HUES6 (cell line): ENCODE measurements around the gene LAMA3.
A peak's percentile ranks its signal among the peaks of the same experiment; 100 is the strongest.

ENCODE experiments used
- H3K27ac ChIP-seq: 2 replicates; pipeline ENCODE4 v1.7.0; 2013; ENCODE audit warnings: low read depth, mild to moderate bottlenecking, low read length, inconsistent platforms
- H3K27me3 ChIP-seq: 2 replicates; pipeline ENCODE4 v1.6.1; 2013; ENCODE audit warnings: low read length; ENCODE audit not compliant: control insufficient read depth, insufficient read depth
- H3K36me3 ChIP-seq: 2 replicates; pipeline ENCODE4 v1.6.1; 2013; ENCODE audit warnings: low read length; ENCODE audit not compliant: control insufficient read depth, insufficient read depth
- H3K4me1 ChIP-seq: 2 replicates; pipeline ENCODE4 v1.6.1; 2013; ENCODE audit warnings: low read length; ENCODE audit not compliant: control insufficient read depth, insufficient read depth
- H3K4me3 ChIP-seq: 2 replicates; pipeline ENCODE4 v1.5.1; 2013; ENCODE audit warnings: low read depth, low read length
- H3K9ac ChIP-seq: one replicate; pipeline ENCODE4 v1.6.1; 2013; ENCODE audit warnings: mild to moderate bottlenecking, low read length
- H3K9me3 ChIP-seq: 2 replicates; pipeline ENCODE4 v1.6.1; 2013; ENCODE audit warnings: low read depth, low read length; ENCODE audit not compliant: control insufficient read depth, insufficient read depth

The LAMA3 gene

GRCh38 chr18:23853448-23854195, 164.4 kb downstream of the LAMA3 start:
- Histone ChIP-seq H3K27ac (no peak overlapping the region), H3K4me1 (peaks cover 19% of the 10 kb centered on the region), H3K36me3 (no peaks in the 10 kb centered on the region), H3K9me3 (no peaks in the 10 kb centered on the region), H3K9ac (no peak overlapping the region), H3K27me3 (no peaks in the 10 kb centered on the region), H3K4me3 (no peak overlapping the region)

- no peak overlapping the region for H3K4me3 ChIP-seq
- H3K27me3 ChIP-seq, result no peaks in the 10 kb centered on the region
- H3K9ac ChIP-seq, result no peak overlapping the region
- no peak overlapping the region for H3K27ac ChIP-seq
- no peaks in the 10 kb centered on the region for H3K9me3 ChIP-seq
- peaks cover 19% of the 10 kb centered on the region for H3K4me1 ChIP-seq
- no peaks in the 10 kb centered on the region for H3K36me3 ChIP-seq
Measured at GRCh38 chr18:23855721-23856120, 166.5 kb downstream of the LAMA3 start.

- no peaks in the 10 kb centered on the region for H3K27me3 ChIP-seq
- H3K27ac ChIP-seq, result no peak overlapping the region
- no peak overlapping the region for H3K4me3 ChIP-seq
- no peaks in the 10 kb centered on the region for H3K9me3 ChIP-seq
- peaks cover 26% of the 10 kb centered on the region for H3K4me1 ChIP-seq
- no peaks in the 10 kb centered on the region for H3K36me3 ChIP-seq
- no peak overlapping the region for H3K9ac ChIP-seq
Measured at GRCh38 chr18:23856466-23857163, 167.4 kb downstream of the LAMA3 start.

- no peaks in the 10 kb centered on the region for H3K9me3 ChIP-seq
- no peaks in the 10 kb centered on the region for H3K27me3 ChIP-seq
- no peaks in the 10 kb centered on the region for H3K36me3 ChIP-seq
- no peak overlapping the region for H3K9ac ChIP-seq
- H3K27ac ChIP-seq, result no peak overlapping the region
- H3K4me3 ChIP-seq, result no peak overlapping the region
- H3K4me1 ChIP-seq, result peaks cover 32% of the 10 kb centered on the region
Measured at GRCh38 chr18:23857164-23857552, 167.9 kb downstream of the LAMA3 start.

GRCh38 chr18:23857756-23858155, 168.5 kb downstream of the LAMA3 start:
- Histone ChIP-seq H3K9me3 (no peaks in the 10 kb centered on the region), H3K36me3 (no peaks in the 10 kb centered on the region), H3K4me1 (peaks cover 38% of the 10 kb centered on the region), H3K27ac (no peak overlapping the region), H3K4me3 (no peak overlapping the region), H3K27me3 (no peaks in the 10 kb centered on the region), H3K9ac (no peak overlapping the region)

GRCh38 chr18:23859466-23860336, 170.4 kb downstream of the LAMA3 start:
- Histone ChIP-seq H3K4me1 (peaks cover 45% of the 10 kb centered on the region), H3K36me3 (no peaks in the 10 kb centered on the region), H3K4me3 (no peak overlapping the region), H3K27ac (no peak overlapping the region), H3K9me3 (no peaks in the 10 kb centered on the region), H3K9ac (no peak overlapping the region), H3K27me3 (no peaks in the 10 kb centered on the region)

GRCh38 chr18:23861326-23861725, 172.1 kb downstream of the LAMA3 start:
- H3K4me1 ChIP-seq, result peaks cover 37% of the 10 kb centered on the region
- H3K4me3 ChIP-seq, result peak overlapping the region; percentile 12; the same call in 1 of the 2 replicates
- no peaks in the 10 kb centered on the region for H3K9me3 ChIP-seq
- no peaks in the 10 kb centered on the region for H3K36me3 ChIP-seq
- no peaks in the 10 kb centered on the region for H3K27me3 ChIP-seq
- H3K27ac ChIP-seq, result no peak overlapping the region
- H3K9ac ChIP-seq, result no peak overlapping the region

GRCh38 chr18:23861805-23862470, 172.7 kb downstream of the LAMA3 start:
- H3K4me1 ChIP-seq, result peaks cover 31% of the 10 kb centered on the region
- H3K9me3 ChIP-seq, result no peaks in the 10 kb centered on the region
- no peak overlapping the region for H3K27ac ChIP-seq
- no peak overlapping the region for H3K9ac ChIP-seq
- H3K4me3 ChIP-seq, result no peak overlapping the region; the same call in 1 of the 2 replicates
- no peaks in the 10 kb centered on the region for H3K36me3 ChIP-seq
- no peaks in the 10 kb centered on the region for H3K27me3 ChIP-seq

GRCh38 chr18:23864624-23865023, 175.4 kb downstream of the LAMA3 start:
- no peaks in the 10 kb centered on the region for H3K27me3 ChIP-seq
- no peak overlapping the region for H3K4me3 ChIP-seq
- no peaks in the 10 kb centered on the region for H3K9me3 ChIP-seq
- peaks cover 26% of the 10 kb centered on the region for H3K4me1 ChIP-seq
- no peaks in the 10 kb centered on the region for H3K36me3 ChIP-seq
- no peak overlapping the region for H3K9ac ChIP-seq
- H3K27ac ChIP-seq, result no peak overlapping the region

GRCh38 chr18:23867006-23867405, 177.8 kb downstream of the LAMA3 start:
- no peak overlapping the region for H3K9ac ChIP-seq
- peaks cover 19% of the 10 kb centered on the region for H3K4me1 ChIP-seq
- no peaks in the 10 kb centered on the region for H3K36me3 ChIP-seq
- H3K4me3 ChIP-seq, result no peak overlapping the region
- H3K27ac ChIP-seq, result no peak overlapping the region
- H3K27me3 ChIP-seq, result no peaks in the 10 kb centered on the region
- H3K9me3 ChIP-seq, result no peaks in the 10 kb centered on the region
